Gastroesophageal sphincter (tissue), 3 donors: ENCODE results near the gene DYRK3.

Experiments used
- EP300 ChIP-seq: sonication (generic); formaldehyde crosslinking; IDR thresholded peaks from one replicate; pipeline ENCODE4 v1.6.1; 2017; ENCODE audit warnings: antibody characterized with exemption, mild to moderate bottlenecking
- POLR2A ChIP-seq, 2 donors: fragments of 450-650 bp; IDR thresholded peaks; one replicate each; pipeline ENCODE4 v1.6.1; 2017; ENCODE audit warnings: antibody characterized with exemption in 2 of 2, mild to moderate bottlenecking in 2 of 2, moderate library complexity in 1 of 2
- POLR2AphosphoS5 ChIP-seq: sonication (generic); formaldehyde crosslinking; IDR thresholded peaks from one replicate; pipeline ENCODE4 v1.6.1; 2017; ENCODE audit warnings: antibody characterized with exemption
- TF ChIP-seq, protein P1 (sequence below), 4 experiments: fragments of 200-600 bp in 2 of 4; fragments of 450-650 bp in 2 of 4; sonication (generic) in 1 of 4; IDR thresholded peaks; one replicate each; pipeline ENCODE4 v1.5.1; 2017 to 2019; ENCODE audit warnings: antibody characterized with exemption in 4 of 4, mild to moderate bottlenecking in 2 of 4, moderate library complexity in 2 of 4

DNA sequence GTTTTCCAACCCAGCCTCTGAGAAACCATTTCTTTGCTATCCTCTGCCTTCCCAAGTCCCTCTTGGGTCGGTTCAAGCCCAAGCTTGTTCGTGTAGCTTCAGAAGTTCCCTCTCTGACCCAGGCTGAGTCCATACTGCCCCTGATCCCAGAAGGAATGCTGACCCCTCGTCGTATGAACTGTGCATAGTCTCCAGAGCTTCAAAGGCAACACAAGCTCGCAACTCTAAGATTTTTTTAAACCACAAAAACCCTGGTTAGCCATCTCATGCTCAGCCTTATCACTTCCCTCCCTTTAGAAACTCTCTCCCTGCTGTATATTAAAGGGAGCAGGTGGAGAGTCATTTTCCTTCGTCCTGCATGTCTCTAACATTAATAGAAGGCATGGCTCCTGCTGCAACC lies 46.8 kb upstream of the DYRK3 start:
- TF ChIP-seq, protein P1, sequence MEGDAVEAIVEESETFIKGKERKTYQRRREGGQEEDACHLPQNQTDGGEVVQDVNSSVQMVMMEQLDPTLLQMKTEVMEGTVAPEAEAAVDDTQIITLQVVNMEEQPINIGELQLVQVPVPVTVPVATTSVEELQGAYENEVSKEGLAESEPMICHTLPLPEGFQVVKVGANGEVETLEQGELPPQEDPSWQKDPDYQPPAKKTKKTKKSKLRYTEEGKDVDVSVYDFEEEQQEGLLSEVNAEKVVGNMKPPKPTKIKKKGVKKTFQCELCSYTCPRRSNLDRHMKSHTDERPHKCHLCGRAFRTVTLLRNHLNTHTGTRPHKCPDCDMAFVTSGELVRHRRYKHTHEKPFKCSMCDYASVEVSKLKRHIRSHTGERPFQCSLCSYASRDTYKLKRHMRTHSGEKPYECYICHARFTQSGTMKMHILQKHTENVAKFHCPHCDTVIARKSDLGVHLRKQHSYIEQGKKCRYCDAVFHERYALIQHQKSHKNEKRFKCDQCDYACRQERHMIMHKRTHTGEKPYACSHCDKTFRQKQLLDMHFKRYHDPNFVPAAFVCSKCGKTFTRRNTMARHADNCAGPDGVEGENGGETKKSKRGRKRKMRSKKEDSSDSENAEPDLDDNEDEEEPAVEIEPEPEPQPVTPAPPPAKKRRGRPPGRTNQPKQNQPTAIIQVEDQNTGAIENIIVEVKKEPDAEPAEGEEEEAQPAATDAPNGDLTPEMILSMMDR (IDR thresholded peaks at IDR 0.05), result no peak
- TF ChIP-seq POLR2AphosphoS5, result no peak
- no peak for TF ChIP-seq EP300
- TF ChIP-seq POLR2A (IDR thresholded peaks at IDR 0.05), result no peak
